Progenitor cell of endocrine pancreas (in vitro differentiated cells): ENCODE results near the gene SPANXN4. TPM values are rescaled to one million over a fixed set of nuclear protein-coding genes. Genes with fewer than 3 reads are reported as not detected.

Source experiments
- DNase-seq: peaks from one replicate; pipeline ENCODE4 v3.0.0; 2021; ENCODE audit warnings: low spot score; ENCODE audit not compliant: unreplicated experiment
- H3K27ac Mint-ChIP-seq: 2 replicates; pipeline ENCODE4 v1.8.0; 2021; ENCODE audit warnings: mild to moderate bottlenecking, moderate library complexity, mixed read lengths
- H3K27me3 Mint-ChIP-seq: 2 replicates; pipeline ENCODE4 v1.8.0; 2021; ENCODE audit warnings: mixed read lengths
- H3K36me3 Mint-ChIP-seq: 2 replicates; pipeline ENCODE4 v1.8.0; 2022; ENCODE audit warnings: mixed read lengths; ENCODE audit not compliant: insufficient read depth
- H3K4me1 Mint-ChIP-seq: 2 replicates; pipeline ENCODE4 v1.8.0; 2021; ENCODE audit warnings: low read depth, mixed read lengths
- H3K4me3 Mint-ChIP-seq: 2 replicates; pipeline ENCODE4 v1.8.0; 2021; ENCODE audit warnings: low read depth, mild to moderate bottlenecking, moderate library complexity, mixed read lengths
- H3K9me3 Mint-ChIP-seq: 2 replicates; pipeline ENCODE4 v1.8.0; 2021; ENCODE audit warnings: low read depth, mixed read lengths
- long read RNA-seq: library from polyadenylated mRNA; unstranded; transcript quantifications from one replicate; pipeline ENCODE4 v2.0.0, GENCODE V29; 2020
- total RNA-seq: library from RNA; stranded (reverse); gene quantifications from 2 replicates; pipeline ENCODE4 v1.2.1, GENCODE V29; 2021
- TF ChIP-seq, protein P1 (sequence below): fragments of 200-600 bp; sonication (generic); IDR thresholded peaks from one replicate; pipeline ENCODE4 v1.5.0; 2021; ENCODE audit warnings: antibody characterized with exemption, mild to moderate bottlenecking; ENCODE audit not compliant: unreplicated experiment

Gene SPANXN4, protein sequence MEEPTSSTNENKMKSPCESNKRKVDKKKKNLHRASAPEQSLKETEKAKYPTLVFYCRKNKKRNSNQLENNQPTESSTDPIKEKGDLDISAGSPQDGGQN
- not detected in 2 replicates for total RNA-seq
- long read RNA-seq = 0 reads

DNA sequence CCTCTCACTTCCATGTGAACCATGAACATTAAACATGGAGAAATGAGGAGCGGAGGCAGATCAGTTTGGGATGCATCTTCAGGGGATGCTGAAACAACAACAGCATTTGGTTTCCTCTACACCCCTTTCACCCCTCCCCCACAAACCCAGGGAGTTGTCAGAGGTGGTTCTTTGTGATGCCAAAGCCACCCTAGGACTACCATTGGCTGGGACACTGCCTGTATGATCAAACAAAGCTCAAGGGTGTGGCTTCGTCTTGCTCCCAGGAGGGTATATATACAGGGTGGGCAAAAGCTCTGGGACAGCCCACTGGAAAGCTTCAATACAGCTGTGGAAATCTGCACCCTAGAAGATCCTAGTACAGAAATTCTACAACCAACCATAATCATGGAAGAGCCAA is at the start of gene SPANXN4:
TSS of gene SPANXN4 (plus strand) at position 301 of the 400 bp plus-strand sequence. CDS start at position 388, 87 bp downstream.
- TF ChIP-seq, protein P1, sequence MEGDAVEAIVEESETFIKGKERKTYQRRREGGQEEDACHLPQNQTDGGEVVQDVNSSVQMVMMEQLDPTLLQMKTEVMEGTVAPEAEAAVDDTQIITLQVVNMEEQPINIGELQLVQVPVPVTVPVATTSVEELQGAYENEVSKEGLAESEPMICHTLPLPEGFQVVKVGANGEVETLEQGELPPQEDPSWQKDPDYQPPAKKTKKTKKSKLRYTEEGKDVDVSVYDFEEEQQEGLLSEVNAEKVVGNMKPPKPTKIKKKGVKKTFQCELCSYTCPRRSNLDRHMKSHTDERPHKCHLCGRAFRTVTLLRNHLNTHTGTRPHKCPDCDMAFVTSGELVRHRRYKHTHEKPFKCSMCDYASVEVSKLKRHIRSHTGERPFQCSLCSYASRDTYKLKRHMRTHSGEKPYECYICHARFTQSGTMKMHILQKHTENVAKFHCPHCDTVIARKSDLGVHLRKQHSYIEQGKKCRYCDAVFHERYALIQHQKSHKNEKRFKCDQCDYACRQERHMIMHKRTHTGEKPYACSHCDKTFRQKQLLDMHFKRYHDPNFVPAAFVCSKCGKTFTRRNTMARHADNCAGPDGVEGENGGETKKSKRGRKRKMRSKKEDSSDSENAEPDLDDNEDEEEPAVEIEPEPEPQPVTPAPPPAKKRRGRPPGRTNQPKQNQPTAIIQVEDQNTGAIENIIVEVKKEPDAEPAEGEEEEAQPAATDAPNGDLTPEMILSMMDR = no peak
- H3K9me3 Mint-ChIP-seq = peaks cover 18% of the 10 kb centered on the region
- no peaks in the 10 kb centered on the region for H3K4me1 Mint-ChIP-seq
- H3K4me3 Mint-ChIP-seq = no peak within 1 kb of the TSS
- H3K27ac Mint-ChIP-seq = no peak within 1 kb of the TSS
- H3K36me3 Mint-ChIP-seq = no peaks in the 10 kb centered on the region
- no peaks in the 10 kb centered on the region for H3K27me3 Mint-ChIP-seq
- no peak for DNase-seq

DNA sequence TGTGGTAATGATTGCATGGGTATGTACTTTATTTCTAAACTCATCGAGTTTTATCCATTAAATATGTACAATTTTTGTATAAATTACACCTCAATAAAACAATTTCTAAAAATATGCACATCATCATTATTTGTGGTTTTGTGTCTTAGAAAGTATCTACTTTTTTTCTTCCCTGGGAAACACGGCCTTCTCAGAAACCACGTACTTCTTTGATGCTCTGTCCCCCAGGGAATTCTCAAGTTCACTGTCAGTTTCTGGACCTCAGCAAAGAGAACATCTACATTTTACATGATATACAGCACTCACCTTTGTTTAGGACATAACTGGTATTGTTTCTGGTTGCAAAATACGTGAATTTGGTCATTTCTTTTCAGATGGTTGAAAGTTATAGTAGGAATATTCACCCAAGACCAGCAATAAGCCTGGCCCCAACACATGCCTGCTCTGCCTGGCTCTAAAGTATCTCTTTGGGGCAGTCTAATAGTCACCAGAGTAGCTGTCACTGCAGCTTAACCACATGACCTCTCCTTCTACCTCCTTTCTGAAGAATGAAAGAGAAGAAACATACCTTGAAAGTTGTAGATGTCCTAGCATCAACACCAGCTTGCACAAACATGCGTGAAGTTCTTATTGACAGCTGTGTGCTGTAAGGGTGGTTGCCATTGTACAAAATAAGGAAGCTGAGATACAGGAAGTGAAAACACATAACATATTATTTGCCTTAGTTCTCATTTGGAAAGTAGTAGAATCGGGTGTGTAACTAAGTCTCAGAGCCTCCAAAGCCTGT is 48.4 kb upstream of the SPANXN4 start:
- no peaks in the 10 kb centered on the region for H3K4me1 Mint-ChIP-seq
- no peak overlapping the region for H3K27ac Mint-ChIP-seq
- H3K27me3 Mint-ChIP-seq = no peaks in the 10 kb centered on the region
- peaks cover 2% of the 10 kb centered on the region for H3K36me3 Mint-ChIP-seq
- peaks cover 36% of the 10 kb centered on the region for H3K9me3 Mint-ChIP-seq
- H3K4me3 Mint-ChIP-seq = no peak overlapping the region
- TF ChIP-seq, protein P1 = no peak
- DNase-seq = no peak

DNA sequence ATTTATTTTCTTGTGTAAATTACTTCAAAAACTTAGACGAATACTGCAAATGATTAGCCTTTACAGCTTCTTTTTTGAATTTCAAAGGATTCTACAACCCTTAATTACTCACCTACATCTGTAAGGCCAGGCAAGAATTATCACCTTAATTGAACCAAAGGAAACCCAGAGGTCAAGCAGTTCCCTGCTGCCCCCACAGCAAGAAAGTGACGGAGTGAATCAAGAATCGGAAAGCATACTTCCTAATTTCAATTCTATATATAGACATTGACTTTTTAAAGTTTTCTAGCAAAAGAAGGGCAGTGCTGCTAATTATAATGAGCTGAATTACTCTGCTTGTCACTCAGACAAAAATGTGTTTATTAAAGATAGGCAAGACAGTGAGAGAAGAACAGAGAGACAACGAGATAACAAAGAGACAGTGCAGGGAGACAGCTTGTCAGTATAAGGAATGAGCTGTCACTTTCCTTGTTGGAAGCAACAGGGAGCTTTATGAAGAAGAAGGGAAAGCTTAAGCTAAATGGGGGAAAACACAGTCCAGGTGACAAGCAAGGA is 47.5 kb upstream of the SPANXN4 start:
- Mint-ChIP-seq H3K4me3 (no peak overlapping the region), H3K27me3 (no peaks in the 10 kb centered on the region), H3K9me3 (peaks cover 32% of the 10 kb centered on the region), H3K36me3 (peaks cover 2% of the 10 kb centered on the region), H3K27ac (no peak overlapping the region), H3K4me1 (no peaks in the 10 kb centered on the region)
- DNase-seq = no peak
- TF ChIP-seq, protein P1 = no peak

DNA sequence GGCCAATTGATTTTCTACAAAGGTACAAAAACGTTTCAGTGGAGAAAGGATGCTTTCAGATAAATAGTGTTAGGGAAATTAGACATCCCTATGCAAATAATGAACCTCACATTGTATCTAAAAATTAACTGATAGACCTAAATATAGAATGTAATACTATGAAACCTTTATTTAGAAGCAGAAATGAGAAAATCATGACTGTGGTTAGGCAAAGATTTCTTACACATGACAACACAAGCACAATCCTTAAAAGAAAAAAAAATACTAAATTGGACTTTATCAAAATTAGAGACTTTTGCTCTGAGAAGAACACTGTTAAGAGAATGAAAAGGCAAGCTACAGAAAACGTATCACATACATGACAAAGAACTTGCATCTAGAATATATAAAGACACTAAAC is 43.0 kb upstream of the SPANXN4 start:
- TF ChIP-seq, protein P1 = no peak
- H3K9me3 Mint-ChIP-seq = peaks cover 24% of the 10 kb centered on the region
- H3K27ac Mint-ChIP-seq = no peak overlapping the region
- no peaks in the 10 kb centered on the region for H3K36me3 Mint-ChIP-seq
- H3K4me3 Mint-ChIP-seq = no peak overlapping the region
- no peak for DNase-seq
- H3K27me3 Mint-ChIP-seq = no peaks in the 10 kb centered on the region
- H3K4me1 Mint-ChIP-seq = no peaks in the 10 kb centered on the region

DNA sequence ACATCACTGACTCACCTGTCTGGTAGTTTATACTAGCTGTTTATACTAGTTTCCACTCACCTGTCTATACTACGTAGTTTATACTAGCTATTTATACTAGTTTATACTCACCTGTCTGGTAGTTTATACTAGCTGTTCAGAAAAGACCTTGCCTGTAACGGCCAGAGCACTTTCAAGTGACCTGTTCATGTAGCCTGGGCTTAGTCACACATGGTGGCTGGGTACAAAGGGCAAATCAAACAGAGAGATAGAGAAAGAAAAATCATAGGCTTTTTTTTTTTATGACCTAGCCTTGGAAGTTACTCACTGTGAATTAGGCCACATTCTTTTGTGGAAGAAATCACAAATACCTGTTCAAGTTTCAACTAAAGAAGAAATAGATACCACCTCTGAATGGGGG is 30.7 kb upstream of the SPANXN4 start:
- TF ChIP-seq, protein P1 = no peak
- H3K4me3 Mint-ChIP-seq = no peak overlapping the region
- H3K4me1 Mint-ChIP-seq = peaks cover 2% of the 10 kb centered on the region
- H3K9me3 Mint-ChIP-seq = peaks cover 41% of the 10 kb centered on the region
- DNase-seq = no peak
- H3K27ac Mint-ChIP-seq = no peak overlapping the region
- H3K36me3 Mint-ChIP-seq = no peaks in the 10 kb centered on the region
- H3K27me3 Mint-ChIP-seq = no peaks in the 10 kb centered on the region
